T-helper 2 cell treated with Interferon-gamma antibody and Interleukin-4, amounts not matched to agents 5 μg/mL and 100 μg/mL, for 36 hours (primary cell): Measurements from ENCODE around the gene ZNF543.

ENCODE experiments used
- DNase-seq: peaks from one replicate; pipeline ENCODE4 v3.0.0; 2021; ENCODE audit warnings: low spot score
- H3K27ac Mint-ChIP-seq: one replicate; pipeline ENCODE4 v1.8.0; 2021; ENCODE audit warnings: mild to moderate bottlenecking, mixed read lengths
- H3K27me3 Mint-ChIP-seq: one replicate; pipeline ENCODE4 v1.8.0; 2021; ENCODE audit warnings: low read depth, mixed read lengths
- H3K36me3 Mint-ChIP-seq: one replicate; pipeline ENCODE4 v1.8.0; 2021; ENCODE audit warnings: low read depth, mixed read lengths
- H3K4me1 Mint-ChIP-seq: one replicate; pipeline ENCODE4 v1.8.0; 2021; ENCODE audit warnings: low read depth, mixed read lengths
- H3K4me3 Mint-ChIP-seq: one replicate; pipeline ENCODE4 v1.8.0; 2022; ENCODE audit warnings: mild to moderate bottlenecking, moderate library complexity, mixed read lengths
- H3K9me3 Mint-ChIP-seq: one replicate; pipeline ENCODE4 v1.8.0; 2021; ENCODE audit warnings: mixed read lengths

Gene ZNF543

GRCh38 chr19:57377498-57378146 is 57.4 kb downstream of the ZNF543 start:
- no peak overlapping the region for H3K27ac Mint-ChIP-seq
- no peak overlapping the region for H3K4me3 Mint-ChIP-seq
- H3K4me1 Mint-ChIP-seq, result no peaks in the 10 kb centered on the region

More at GRCh38 chr19:57377498-57378146, 57.4 kb downstream of the ZNF543 start:
- Mint-ChIP-seq H3K36me3 (peaks cover 47% of the 10 kb centered on the region), H3K9me3 (peaks cover 75% of the 10 kb centered on the region), H3K27me3 (no peaks in the 10 kb centered on the region)
- no peak for DNase-seq
